Stomach (tissue), 4 donors: ENCODE measurements around the gene PRDM16.

Experiments
- CTCF ChIP-seq, 7 experiments: fragments of 450-650 bp in 4 of 7; fragments of 200-600 bp in 3 of 7; sonication (generic) in 3 of 7; IDR thresholded peaks; one replicate each; pipeline ENCODE4 v1.5.1; 2016 to 2019; ENCODE audit warnings: antibody characterized with exemption in 7 of 7, control low read depth in 2 of 7, mild to moderate bottlenecking in 1 of 7
- POLR2AphosphoS5 ChIP-seq, 3 donors: sonication (generic); formaldehyde crosslinking; IDR thresholded peaks; one replicate each; pipeline ENCODE4 v1.6.1; 2016; ENCODE audit warnings: antibody characterized with exemption in 3 of 3

- no peak for TF ChIP-seq CTCF (IDR thresholded peaks at IDR 0.05)
- TF ChIP-seq POLR2AphosphoS5 (IDR thresholded peaks at IDR 0.05) = no peak
Observed at GRCh38 chr1:3261007-3261968, 192.3 kb downstream of the PRDM16 start.
